ENCODE data around the gene SH2D4B.

- TF ChIP-seq, protein P1, sequence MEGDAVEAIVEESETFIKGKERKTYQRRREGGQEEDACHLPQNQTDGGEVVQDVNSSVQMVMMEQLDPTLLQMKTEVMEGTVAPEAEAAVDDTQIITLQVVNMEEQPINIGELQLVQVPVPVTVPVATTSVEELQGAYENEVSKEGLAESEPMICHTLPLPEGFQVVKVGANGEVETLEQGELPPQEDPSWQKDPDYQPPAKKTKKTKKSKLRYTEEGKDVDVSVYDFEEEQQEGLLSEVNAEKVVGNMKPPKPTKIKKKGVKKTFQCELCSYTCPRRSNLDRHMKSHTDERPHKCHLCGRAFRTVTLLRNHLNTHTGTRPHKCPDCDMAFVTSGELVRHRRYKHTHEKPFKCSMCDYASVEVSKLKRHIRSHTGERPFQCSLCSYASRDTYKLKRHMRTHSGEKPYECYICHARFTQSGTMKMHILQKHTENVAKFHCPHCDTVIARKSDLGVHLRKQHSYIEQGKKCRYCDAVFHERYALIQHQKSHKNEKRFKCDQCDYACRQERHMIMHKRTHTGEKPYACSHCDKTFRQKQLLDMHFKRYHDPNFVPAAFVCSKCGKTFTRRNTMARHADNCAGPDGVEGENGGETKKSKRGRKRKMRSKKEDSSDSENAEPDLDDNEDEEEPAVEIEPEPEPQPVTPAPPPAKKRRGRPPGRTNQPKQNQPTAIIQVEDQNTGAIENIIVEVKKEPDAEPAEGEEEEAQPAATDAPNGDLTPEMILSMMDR (conservative IDR thresholded peaks at IDR 0.05; ENCODE audit: low read length) = no peak
- no peak for TF ChIP-seq EZH2phosphoT487 (IDR thresholded peaks at IDR 0.05; ENCODE audit: borderline replicate concordance, low read depth, low read length)
Observed at GRCh38 chr10:80602881-80603280, 65.2 kb downstream of the SH2D4B start.

Measured in OCI-LY7 (cell line).